ENCODE data around the gene WFDC10B.
A peak's percentile ranks its signal among the peaks of the same experiment; 100 is the strongest.
"Not testable (repeated sequence)": the region's sequence is repeated elsewhere in the genome, so short reads cannot be mapped to it uniquely, and the experiment has no call there.

The WFDC10B gene

DNA sequence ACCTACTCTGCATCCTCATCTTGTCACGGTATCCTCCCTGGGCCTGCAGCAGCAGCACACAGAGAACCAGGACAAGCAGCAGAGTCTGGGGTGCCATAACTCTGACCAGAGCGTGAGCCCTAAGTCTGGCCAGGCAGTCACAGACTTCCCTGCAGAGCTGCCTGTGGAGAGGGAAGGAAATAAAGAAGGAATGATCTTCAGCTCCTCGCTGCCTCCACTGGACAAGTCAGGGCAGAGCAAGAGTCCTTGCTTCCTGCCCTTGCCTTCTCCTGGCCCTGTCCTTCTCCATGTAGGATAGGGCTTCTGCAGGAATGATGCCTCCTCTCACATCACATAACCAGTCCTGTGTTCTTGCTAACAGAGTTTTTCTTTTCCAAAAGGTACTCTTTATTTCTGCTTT is 18.9 kb downstream of the WFDC10B start:
- no peaks in the 10 kb centered on the region for H3K36me3 Mint-ChIP-seq
- peak; percentile 39 for ATAC-seq
- peaks cover 16% of the 10 kb centered on the region for H3K27me3 Mint-ChIP-seq
- H3K4me1 Mint-ChIP-seq, result no peaks in the 10 kb centered on the region
- no peaks in the 10 kb centered on the region for H3K9me3 Mint-ChIP-seq
- H3K27ac Mint-ChIP-seq, result no peak overlapping the region
- H3K4me3 Mint-ChIP-seq, result no peak overlapping the region

GRCh38 chr20:45679650-45680049 is 25.2 kb downstream of the WFDC10B start:
- Mint-ChIP-seq H3K27ac (no peak overlapping the region), H3K27me3 (peaks cover 20% of the 10 kb centered on the region)

DNA sequence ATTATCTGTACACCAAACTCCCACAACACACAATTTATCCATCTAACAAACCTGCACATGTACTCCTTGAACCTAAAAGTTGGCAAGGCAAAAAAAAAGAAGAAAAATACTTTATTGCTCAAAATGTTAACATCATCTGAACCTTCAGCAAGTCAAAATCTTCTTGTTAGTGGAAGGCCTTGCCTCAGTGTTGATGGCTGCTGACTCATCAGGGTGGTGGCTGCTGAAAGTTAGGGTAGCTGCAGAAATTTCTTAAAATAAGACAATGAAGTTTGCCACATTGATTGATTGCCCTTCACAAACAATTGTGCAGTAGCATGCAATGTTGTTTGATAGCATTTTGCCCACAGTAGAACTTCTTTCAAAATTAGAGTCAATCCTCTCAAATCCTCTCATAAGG is 32.1 kb downstream of the WFDC10B start:
- H3K27ac Mint-ChIP-seq, result no peak overlapping the region
- H3K27me3 Mint-ChIP-seq, result peaks cover 23% of the 10 kb centered on the region
- H3K4me3 Mint-ChIP-seq, result no peak overlapping the region
- ATAC-seq, result no peak
- H3K4me1 Mint-ChIP-seq, result no peaks in the 10 kb centered on the region
- H3K9me3 Mint-ChIP-seq, result peaks cover 14% of the 10 kb centered on the region
- peaks cover 2% of the 10 kb centered on the region for H3K36me3 Mint-ChIP-seq

More at GRCh38 chr20:45679650-45680049, 25.2 kb downstream of the WFDC10B start:
- H3K4me1 Mint-ChIP-seq, result no peaks in the 10 kb centered on the region
- ATAC-seq, result no peak
- H3K36me3 Mint-ChIP-seq, result peaks cover 5% of the 10 kb centered on the region
- H3K9me3 Mint-ChIP-seq, result peaks cover 26% of the 10 kb centered on the region
- H3K4me3 Mint-ChIP-seq, result no peak overlapping the region

DNA sequence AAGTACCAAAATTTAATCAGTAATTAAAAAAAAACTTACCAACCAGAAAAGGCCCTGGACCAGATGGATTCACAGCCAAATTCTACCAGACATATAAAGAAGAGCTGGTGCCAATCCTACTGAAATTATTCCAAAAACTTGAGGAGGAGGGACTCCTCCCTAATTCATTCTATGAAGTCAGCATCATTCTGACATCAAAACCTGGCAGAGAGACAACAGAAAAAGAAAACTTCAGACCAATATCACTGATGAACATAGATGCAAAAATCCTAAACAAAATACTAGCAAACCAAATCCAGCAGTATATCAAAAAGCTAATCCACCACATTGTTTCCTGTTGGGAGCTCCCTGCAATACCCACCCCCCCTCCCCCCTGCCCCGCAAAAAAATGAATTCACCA is 34.7 kb downstream of the WFDC10B start, which contains the start of gene WFDC11:
WFDC11 (minus strand) TSS at position 101 of the 400 bp plus-strand sequence. CDS start 19,639 bp downstream, outside the sequence.
- peaks cover 35% of the 10 kb centered on the region for H3K27me3 Mint-ChIP-seq
- no peak within 1 kb of the TSS for H3K4me3 Mint-ChIP-seq
- peaks cover 3% of the 10 kb centered on the region for H3K9me3 Mint-ChIP-seq
- H3K36me3 Mint-ChIP-seq, result no peaks in the 10 kb centered on the region
- no peak within 1 kb of the TSS for H3K27ac Mint-ChIP-seq
- ATAC-seq, result no peak
- H3K4me1 Mint-ChIP-seq, result no peaks in the 10 kb centered on the region

- not testable (repeated sequence) for H3K4me3 Mint-ChIP-seq, H3K27ac Mint-ChIP-seq, H3K4me1 Mint-ChIP-seq, H3K27me3 Mint-ChIP-seq, H3K36me3 Mint-ChIP-seq, ATAC-seq, H3K9me3 Mint-ChIP-seq
Measured at GRCh38 chr20:45657038-45657437, 47.8 kb downstream of the WFDC10B start.

GRCh38 chr20:45651726-45652125 is 53.1 kb downstream of the WFDC10B start:
- not testable (repeated sequence) for H3K9me3 Mint-ChIP-seq, H3K27ac Mint-ChIP-seq, H3K4me3 Mint-ChIP-seq, H3K4me1 Mint-ChIP-seq, ATAC-seq, H3K36me3 Mint-ChIP-seq, H3K27me3 Mint-ChIP-seq

- no peaks in the 10 kb centered on the region for H3K9me3 Mint-ChIP-seq
- peaks cover 14% of the 10 kb centered on the region for H3K27me3 Mint-ChIP-seq
- H3K36me3 Mint-ChIP-seq, result no peaks in the 10 kb centered on the region
- no peak overlapping the region for H3K27ac Mint-ChIP-seq
- no peak overlapping the region for H3K4me3 Mint-ChIP-seq
- ATAC-seq, result no peak
- no peaks in the 10 kb centered on the region for H3K4me1 Mint-ChIP-seq
Measured at GRCh38 chr20:45649312-45649863, 55.4 kb downstream of the WFDC10B start.

GRCh38 chr20:45647441-45648050 is 57.3 kb downstream of the WFDC10B start:
- H3K4me1 Mint-ChIP-seq, result no peaks in the 10 kb centered on the region
- H3K27me3 Mint-ChIP-seq, result peaks cover 13% of the 10 kb centered on the region
- peak; percentile 34 for ATAC-seq
- no peaks in the 10 kb centered on the region for H3K36me3 Mint-ChIP-seq
- H3K27ac Mint-ChIP-seq, result no peak overlapping the region
- no peak overlapping the region for H3K4me3 Mint-ChIP-seq
- no peaks in the 10 kb centered on the region for H3K9me3 Mint-ChIP-seq

DNA sequence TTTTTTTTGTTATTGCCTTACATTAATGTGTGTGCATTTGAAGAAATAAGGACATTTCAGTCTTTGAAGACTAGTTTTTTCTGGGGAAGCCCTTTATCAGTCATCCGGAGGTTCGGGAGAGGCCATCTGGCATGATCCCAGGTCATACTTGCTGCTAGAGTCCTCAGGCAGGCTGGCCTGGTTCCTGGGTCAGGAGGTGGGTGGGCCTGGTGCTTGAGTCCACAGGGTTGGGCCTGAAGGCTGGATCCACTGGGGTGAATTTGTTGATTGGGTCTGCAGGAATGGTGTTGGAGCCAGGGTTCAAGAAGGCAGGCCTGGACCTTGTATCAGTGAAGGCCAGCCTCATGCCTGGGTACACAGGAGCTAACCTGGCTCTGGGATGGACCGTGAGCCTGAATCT is 57.9 kb downstream of the WFDC10B start:
- no peaks in the 10 kb centered on the region for H3K36me3 Mint-ChIP-seq
- no peaks in the 10 kb centered on the region for H3K4me1 Mint-ChIP-seq
- no peak overlapping the region for H3K27ac Mint-ChIP-seq
- peaks cover 16% of the 10 kb centered on the region for H3K27me3 Mint-ChIP-seq
- no peak overlapping the region for H3K4me3 Mint-ChIP-seq
- no peaks in the 10 kb centered on the region for H3K9me3 Mint-ChIP-seq
- ATAC-seq, result no peak

- not testable (repeated sequence) for H3K9me3 Mint-ChIP-seq, H3K36me3 Mint-ChIP-seq, H3K4me1 Mint-ChIP-seq, ATAC-seq, H3K27ac Mint-ChIP-seq, H3K4me3 Mint-ChIP-seq
- peaks cover 20% of the 10 kb centered on the region for H3K27me3 Mint-ChIP-seq
Measured at GRCh38 chr20:45645869-45646268, 59.0 kb downstream of the WFDC10B start.

- peaks cover 29% of the 10 kb centered on the region for H3K27me3 Mint-ChIP-seq
- H3K27ac Mint-ChIP-seq, H3K4me3 Mint-ChIP-seq, H3K4me1 Mint-ChIP-seq, H3K9me3 Mint-ChIP-seq, ATAC-seq, H3K36me3 Mint-ChIP-seq: not testable (repeated sequence)
Measured at GRCh38 chr20:45641076-45641475, 63.7 kb downstream of the WFDC10B start.

DNA sequence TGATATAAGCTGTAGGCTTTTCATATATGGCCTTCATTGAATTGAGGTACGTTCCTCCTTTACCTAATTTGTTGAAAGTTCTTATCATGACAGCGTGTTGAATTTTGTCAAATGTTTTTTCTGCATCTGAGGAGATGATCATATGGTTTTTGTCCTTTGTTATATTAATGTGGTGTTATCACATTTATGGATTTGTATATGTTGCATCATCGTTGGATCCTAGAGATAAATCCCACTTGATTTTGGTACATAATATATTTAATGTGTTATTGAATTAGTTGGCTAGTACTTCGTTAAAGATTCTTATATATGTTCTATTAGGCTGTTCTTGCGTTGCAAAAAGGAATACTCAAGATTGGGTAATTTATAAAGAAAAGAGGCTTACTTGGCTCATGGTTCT is 65.1 kb downstream of the WFDC10B start:
- no peak overlapping the region for H3K27ac Mint-ChIP-seq
- H3K27me3 Mint-ChIP-seq, result peaks cover 26% of the 10 kb centered on the region
- H3K9me3 Mint-ChIP-seq, result no peaks in the 10 kb centered on the region
- no peak for ATAC-seq
- no peaks in the 10 kb centered on the region for H3K36me3 Mint-ChIP-seq
- H3K4me3 Mint-ChIP-seq, result no peak overlapping the region
- H3K4me1 Mint-ChIP-seq, result no peaks in the 10 kb centered on the region

- H3K36me3 Mint-ChIP-seq, result no peaks in the 10 kb centered on the region
- no peaks in the 10 kb centered on the region for H3K9me3 Mint-ChIP-seq
- H3K27me3 Mint-ChIP-seq, result peaks cover 15% of the 10 kb centered on the region
- H3K4me3 Mint-ChIP-seq, result no peak overlapping the region
- H3K4me1 Mint-ChIP-seq, result no peaks in the 10 kb centered on the region
- ATAC-seq, result no peak
- H3K27ac Mint-ChIP-seq, result no peak overlapping the region
Measured at GRCh38 chr20:45636513-45636912, 68.3 kb downstream of the WFDC10B start.

Data from stimulated activated memory B cell treated with anti-CD40 and anti-IgM and Interleukin-4, amounts not matched to agents 10 μg/mL and 1 μg/mL and 100 μg/mL, for 72 hours (primary cell).